HepG2 (cell line): Measurements from ENCODE around the gene TUG1. TPM values are rescaled to one million over a fixed set of nuclear protein-coding genes. Genes with fewer than 3 reads are reported as not detected.

Experiments
- ATAC-seq: fragments of 200-7000 bp; cut with Tn5 transposase; 3 replicates; pipeline ENCODE4 v1.9.1; 2020; ENCODE audit warnings: mild to moderate bottlenecking, moderate library complexity
- BruUV-seq: library from RNA; stranded (reverse); fragments of 400-500 nt; replicated peaks from 2 replicates; lab custom pipeline; 2021; lab: Mats Ljungman, UMichigan
- CTCF ChIA-PET: fragments of 300-600 bp; formaldehyde crosslinking; extraction: SDS; loops from one replicate; lab custom pipeline; 2021; ENCODE audit warnings: low total read pairs, inconsistent platforms, low intra/inter-chr PET ratio; lab: Yijun Ruan, JAX
- POLR2A ChIA-PET: fragments of 350-600 bp; sonication (Branson Sonifier 250); formaldehyde crosslinking; loops from one replicate; lab custom pipeline; 2020; ENCODE audit warnings: antibody characterized with exemption, inconsistent platforms; lab: Yijun Ruan, JAX
- DNase-seq: peaks from one replicate; pipeline ENCODE4 v3.0.0-alpha.2; 2015; ENCODE audit warnings: low spot score
- FAIRE-seq: peaks from 3 replicates; lab custom pipeline; 2011; peaks lifted over from hg19 to GRCh38; lab: Jason Lieb, UNC
- H2AFZ ChIP-seq: one replicate; pipeline ENCODE4 v1.6.1; 2011; ENCODE audit warnings: low read length, inconsistent platforms
- H3K27ac ChIP-seq: fragments of 300-600 bp; 3 replicates; pipeline ENCODE4 v1.8.0; 2011; ENCODE audit warnings: mixed run types, mild to moderate bottlenecking, mixed read lengths, low read length, inconsistent platforms; ENCODE audit not compliant: insufficient read depth; ENCODE audit errors: extremely low read length
- H3K27me3 ChIP-seq, 2 experiments: fragments of 200-600 bp in 1 of 2; 2 replicates in 1 of 2; 3 replicates in 1 of 2; pipeline versions ENCODE4 v1.6.0 to v1.8.0; 2011; ENCODE audit warnings: low read length in 2 of 2, mild to moderate bottlenecking in 2 of 2, moderate library complexity in 2 of 2, inconsistent platforms in 1 of 2; ENCODE audit not compliant: insufficient read depth in 2 of 2, control insufficient read depth in 1 of 2
- H3K36me3 ChIP-seq, 2 experiments: fragments of 200-600 bp in 1 of 2; replicated peaks in 1 of 2; 2 replicates in 1 of 2; 3 replicates in 1 of 2; pipeline versions ENCODE4 v1.5.1 to v1.8.0; 2011; ENCODE audit warnings: low read length in 2 of 2, inconsistent platforms in 1 of 2; ENCODE audit not compliant: insufficient read depth in 2 of 2, control insufficient read depth in 1 of 2
- H3K4me1 ChIP-seq: 2 replicates; pipeline ENCODE4 v1.5.1; 2012; ENCODE audit warnings: low read length, inconsistent platforms; ENCODE audit not compliant: insufficient read depth
- H3K4me2 ChIP-seq: 2 replicates; pipeline ENCODE4 v1.6.0; 2011; ENCODE audit warnings: low read depth, low read length, inconsistent platforms
- H3K4me3 ChIP-seq, 3 experiments: fragments of 200-600 bp in 1 of 3; sonication (generic), shearing (Covaris generic) in 1 of 3; replicated peaks in 1 of 3; 2 replicates each; pipeline ENCODE4 v1.5.1; 2011 to 2016; ENCODE audit warnings: low read length in 3 of 3, inconsistent platforms in 2 of 3, low read depth in 2 of 3, mild to moderate bottlenecking in 2 of 3, control low read depth in 1 of 3, mixed read lengths in 1 of 3; ENCODE audit not compliant: insufficient read depth in 1 of 3
- H3K79me2 ChIP-seq: one replicate; pipeline ENCODE4 v1.6.1; 2011; ENCODE audit warnings: low read length, inconsistent platforms; ENCODE audit not compliant: insufficient read depth
- H3K9ac ChIP-seq: 2 replicates; pipeline ENCODE4 v1.6.0; 2011; ENCODE audit warnings: mild to moderate bottlenecking, low read depth, low read length, inconsistent platforms; ENCODE audit not compliant: insufficient read depth
- H3K9me3 ChIP-seq: 2 replicates; pipeline ENCODE4 v1.5.1; 2012; ENCODE audit warnings: mild to moderate bottlenecking, low read length
- H4K20me1 ChIP-seq: 2 replicates; pipeline ENCODE4 v1.6.0; 2011; ENCODE audit warnings: inconsistent platforms, mild to moderate bottlenecking, low read length, moderate library complexity; ENCODE audit not compliant: insufficient read depth
- ETV6 ChIP-seq: sonication (generic); formaldehyde crosslinking; conservative IDR thresholded peaks from 2 replicates; pipeline ENCODE4 v1.4.0; 2020; ENCODE audit warnings: missing genetic modification reagents
- IRF9 ChIP-seq: sonication (generic); formaldehyde crosslinking; IDR thresholded peaks from 2 replicates; pipeline ENCODE4 v1.8.0; 2022; ENCODE audit warnings: missing genetic modification reagents, mild to moderate bottlenecking, borderline replicate concordance
- MEIS2 ChIP-seq: sonication (generic); formaldehyde crosslinking; IDR thresholded peaks from 2 replicates; pipeline ENCODE4 v1.9.0; 2021; ENCODE audit warnings: mild to moderate bottlenecking, missing genetic modification reagents
- TARDBP ChIP-seq: sonication (generic); formaldehyde crosslinking; IDR thresholded peaks from 2 replicates; pipeline ENCODE4 v1.8.0; 2022; ENCODE audit warnings: mild to moderate bottlenecking, missing genetic modification reagents
- TRIM22 ChIP-seq: fragments of 450-650 bp; IDR thresholded peaks from 2 replicates; pipeline ENCODE4 v1.6.1; 2017
- ZNF12 ChIP-seq: sonication (generic); formaldehyde crosslinking; IDR thresholded peaks from 2 replicates; pipeline ENCODE4 v1.5.0; 2020; ENCODE audit warnings: missing genetic modification reagents
- ZNF687 ChIP-seq: sonication (generic); formaldehyde crosslinking; IDR thresholded peaks from 2 replicates; pipeline ENCODE4 v1.5.1; 2020; ENCODE audit warnings: mild to moderate bottlenecking, missing genetic modification reagents, moderate library complexity
- ZNF777 ChIP-seq: sonication (generic); formaldehyde crosslinking; IDR thresholded peaks from 2 replicates; pipeline ENCODE4 v1.4.0; 2020; ENCODE audit warnings: missing genetic modification reagents
- WGBS: methylation state at CpG from one replicate; pipeline ENCODE4 v1.1.6; 2017; ENCODE audit warnings: low lambda C conversion rate; 5-methylcytosine and 5-hydroxymethylcytosine counted together
- in situ Hi-C: cut with HindIII; loops from 2 replicates; pipeline ENCODE4 v1.10.0; 2017; ENCODE audit warnings: low pct_unique_long_range_greater_than_20kb; ENCODE audit not compliant: extremely low pct_ligation_motif_present
- intact Hi-C: fragments of 100-400 bp; cut with micrococcal nuclease; formaldehyde crosslinking; loops from one replicate; pipeline ENCODE4 v1.10.0; 2022; ENCODE audit not compliant: unreplicated experiment
- polyA plus RNA-seq, 8 experiments: library from polyadenylated mRNA; depleted of rRNA in 3 of 8; stranded (reverse) in 7 of 8; unstranded in 1 of 8; fragments of >200 nt; fragmentation: Illumina TruSeq in 4 of 8; extraction: Trizol in 4 of 8; gene quantifications; 2 replicates each; pipeline versions ENCODE4 v1.2.1 to v1.2.3, GENCODE V29; 2011 to 2016; ENCODE audit warnings: low read depth in 4 of 8, missing spikeins in 1 of 8, mixed read lengths in 1 of 8; ENCODE audit not compliant: insufficient read depth in 1 of 8
- total RNA-seq, 5 experiments: library from RNA; depleted of rRNA; stranded (reverse); fragments of >200 nt; fragmentation: Illumina TruSeq; extraction: Trizol; gene quantifications; 2 replicates each; pipeline ENCODE4 v1.2.3, GENCODE V29; 2016; ENCODE audit warnings: low read depth in 1 of 5

The TUG1 gene
- total and polyA plus RNA-seq, 2 of the 13 experiments (the other 11 are each of a cell fraction or from before 2014, with no cell fraction given), result 35.2 to 122 TPM

DNA sequence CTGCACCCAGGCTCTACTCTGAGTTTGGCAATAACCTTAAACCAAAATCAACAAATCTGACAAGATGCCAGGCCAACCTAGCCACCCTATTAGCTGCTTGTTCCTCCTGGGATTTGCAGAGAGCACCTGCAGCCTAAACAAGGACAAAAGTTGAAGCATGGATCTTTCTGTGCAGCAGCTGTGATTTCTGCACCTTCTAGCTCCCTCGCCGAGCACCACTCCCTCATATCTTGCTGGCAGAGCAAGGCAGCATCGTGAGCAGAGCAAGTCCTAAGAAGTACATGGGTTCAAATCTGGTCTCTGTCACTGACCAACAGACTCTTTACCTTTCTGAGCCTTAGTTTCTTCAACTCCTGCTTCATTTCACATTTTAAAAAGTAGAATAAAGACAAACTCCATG lies 38.8 kb upstream of the TUG1 start (continued):
- no peak for TF ChIP-seq ZNF687 (CRISPR knock-in tag)
- TF ChIP-seq TRIM22, result no peak
- TF ChIP-seq ETV6 (CRISPR knock-in tag), result no peak
- no peak for TF ChIP-seq ZNF777

GRCh38 chr22:30931541-30932300 lies 37.3 kb upstream of the TUG1 start:
- ATAC-seq (no peak), FAIRE-seq (no peak), DNase-seq (no peak)
- Histone ChIP-seq H4K20me1 (no peaks in the 10 kb centered on the region), H3K79me2 (no peaks in the 10 kb centered on the region), H2AFZ (no peak overlapping the region), H3K4me2 (no peak overlapping the region), H3K4me3 (no peak overlapping the region), H3K27me3 (no peaks in the 10 kb centered on the region), H3K27ac (no peak overlapping the region), H3K4me1 (no peaks in the 10 kb centered on the region), H3K9me3 (no peaks in the 10 kb centered on the region), H3K36me3 (peaks cover 59 to 96% of the 10 kb centered on the region in 2 experiments), H3K9ac (no peak overlapping the region)
- CTCF ChIA-PET, result no interaction called here
- TF ChIP-seq MEIS2 (CRISPR knock-in tag) (no peak), ZNF12 (CRISPR knock-in tag) (no peak), TARDBP (no peak), IRF9 (CRISPR knock-in tag) (no peak)
- in situ Hi-C loops (no loop called here), intact Hi-C loops (no loop called here)
- POLR2A ChIA-PET, result no interaction called here
- 98% methylated on average over 4 of the region's 4 CpGs for WGBS
- no TSS peak for BruUV-seq
